Measurements from ENCODE around the gene HOXB5. TPM values are rescaled to one million over a fixed set of nuclear protein-coding genes. Genes with fewer than 3 reads are reported as not detected.

HOXB5 gene
- total and polyA plus RNA-seq, 3 donors from 2014 or later: 0.50 to 1.7 (median 0.71) TPM

GRCh38 chr17:48605409-48605919 lies 11.9 kb upstream of the HOXB5 start:
- Histone ChIP-seq H3K4me3 (no peak overlapping the region), H3K36me3 (ENCODE audit: low read depth, missing control alignments) (no peaks in the 10 kb centered on the region), H3K9me3 (no peaks in the 10 kb centered on the region), H3K27ac (no peak overlapping the region), H3K27me3 (peaks cover 7% of the 10 kb centered on the region), H3K4me1 (peaks cover 9% of the 10 kb centered on the region)
- intact Hi-C loops (cut with DNase I; ENCODE audit: low total_unique reads): no loop called here
- TF ChIP-seq, protein P1, sequence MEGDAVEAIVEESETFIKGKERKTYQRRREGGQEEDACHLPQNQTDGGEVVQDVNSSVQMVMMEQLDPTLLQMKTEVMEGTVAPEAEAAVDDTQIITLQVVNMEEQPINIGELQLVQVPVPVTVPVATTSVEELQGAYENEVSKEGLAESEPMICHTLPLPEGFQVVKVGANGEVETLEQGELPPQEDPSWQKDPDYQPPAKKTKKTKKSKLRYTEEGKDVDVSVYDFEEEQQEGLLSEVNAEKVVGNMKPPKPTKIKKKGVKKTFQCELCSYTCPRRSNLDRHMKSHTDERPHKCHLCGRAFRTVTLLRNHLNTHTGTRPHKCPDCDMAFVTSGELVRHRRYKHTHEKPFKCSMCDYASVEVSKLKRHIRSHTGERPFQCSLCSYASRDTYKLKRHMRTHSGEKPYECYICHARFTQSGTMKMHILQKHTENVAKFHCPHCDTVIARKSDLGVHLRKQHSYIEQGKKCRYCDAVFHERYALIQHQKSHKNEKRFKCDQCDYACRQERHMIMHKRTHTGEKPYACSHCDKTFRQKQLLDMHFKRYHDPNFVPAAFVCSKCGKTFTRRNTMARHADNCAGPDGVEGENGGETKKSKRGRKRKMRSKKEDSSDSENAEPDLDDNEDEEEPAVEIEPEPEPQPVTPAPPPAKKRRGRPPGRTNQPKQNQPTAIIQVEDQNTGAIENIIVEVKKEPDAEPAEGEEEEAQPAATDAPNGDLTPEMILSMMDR (IDR thresholded peaks at IDR 0.05): no peak
- no peak for TF ChIP-seq POLR2A (IDR thresholded peaks at IDR 0.05)
- DNase-seq: no peak
- 20 to 23% methylated on average over 10 of the region's 10 CpGs for WGBS, 2 donors

- TF ChIP-seq POLR2A (IDR thresholded peaks at IDR 0.05): no peak
- TF ChIP-seq, protein P1 (IDR thresholded peaks at IDR 0.05): no peak
- Histone ChIP-seq H3K4me3 (no peak within 1 kb of the TSS), H3K9me3 (no peaks in the 10 kb centered on the region), H3K4me1 (peaks cover 4% of the 10 kb centered on the region), H3K27ac (no peak within 1 kb of the TSS), H3K36me3 (ENCODE audit: low read depth, missing control alignments) (no peaks in the 10 kb centered on the region), H3K27me3 (peaks cover 7% of the 10 kb centered on the region)
- no peak for DNase-seq
- 3 to 5% methylated on average over 16 of the region's 16 CpGs for WGBS, 2 donors
- intact Hi-C loops (cut with DNase I; ENCODE audit: low total_unique reads): no loop called here
Observed at GRCh38 chr17:48604770-48605329, 11.3 kb upstream of the HOXB5 start, which contains the start of gene HOXB6. Gene HOXB6 (minus strand): TSS chr17:48604986. CDS start chr17:48598150, 6,836 bp downstream.

- Histone ChIP-seq H3K36me3 (ENCODE audit: low read depth, missing control alignments) (no peaks in the 10 kb centered on the region), H3K27ac (no peak overlapping the region), H3K27me3 (peaks cover 7% of the 10 kb centered on the region), H3K4me3 (no peak overlapping the region), H3K4me1 (peaks cover 4% of the 10 kb centered on the region), H3K9me3 (no peaks in the 10 kb centered on the region)
- intact Hi-C loops (cut with DNase I; ENCODE audit: low total_unique reads): no loop called here
- 3% methylated on average over 19 to 21 of the region's 21 CpGs for WGBS, 2 donors
- DNase-seq: no peak
- TF ChIP-seq, protein P1 (IDR thresholded peaks at IDR 0.05): no peak
Observed at GRCh38 chr17:48603959-48604769, 10.6 kb upstream of the HOXB5 start.

DNA sequence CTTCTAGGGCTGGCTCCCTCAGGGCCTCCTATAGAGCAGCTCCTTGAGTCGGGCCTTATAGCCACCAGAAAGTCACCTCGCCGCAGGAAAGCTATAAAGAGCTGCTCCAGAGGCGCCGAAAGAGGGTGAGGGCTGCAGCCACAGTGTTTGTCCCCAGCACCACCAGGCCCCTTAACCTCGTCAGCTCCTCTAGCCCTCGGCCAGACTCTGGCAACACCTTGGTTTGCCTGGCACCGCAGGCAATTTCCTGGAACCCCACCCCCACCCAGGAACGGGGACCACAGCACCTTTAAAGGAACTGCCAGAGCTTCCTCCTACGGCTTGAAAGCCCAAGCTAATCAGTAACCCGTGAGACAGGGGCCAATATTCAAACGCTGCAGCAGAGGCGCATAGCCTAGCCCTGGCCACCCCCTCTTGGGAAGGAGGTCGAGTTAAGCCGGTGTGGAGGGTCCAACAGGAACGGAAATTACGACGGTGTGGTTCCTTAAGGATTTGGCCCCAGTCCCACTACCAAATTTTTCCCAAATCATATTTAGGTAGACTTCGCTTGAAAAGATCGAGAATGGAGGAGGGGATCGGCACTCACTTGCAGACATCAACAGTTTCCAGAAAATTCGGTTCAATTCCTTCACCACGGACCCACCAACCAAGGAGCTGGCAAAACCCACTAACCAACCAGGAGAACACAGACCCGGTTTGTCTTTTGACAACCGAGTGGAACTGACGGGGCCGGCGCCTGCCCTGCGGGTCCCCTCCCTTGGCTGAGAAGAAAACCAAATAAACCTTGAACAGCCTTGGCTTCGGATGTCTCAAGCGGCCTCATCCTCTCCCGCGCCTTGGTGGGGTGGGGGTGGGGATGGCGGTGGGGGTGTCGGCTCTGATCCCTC lies 8.2 kb upstream of the HOXB5 start:
- no peak for TF ChIP-seq POLR2A (IDR thresholded peaks at IDR 0.05)
- TF ChIP-seq, protein P1 (IDR thresholded peaks at IDR 0.05): no peak
- H3K4me3 ChIP-seq: no peak overlapping the region
- H3K27me3 ChIP-seq: peaks cover 7% of the 10 kb centered on the region
- no peaks in the 10 kb centered on the region for H3K36me3 ChIP-seq (ENCODE audit: low read depth, missing control alignments)
- DNase-seq: no peak
- peaks cover 4% of the 10 kb centered on the region for H3K4me1 ChIP-seq
- 6 to 10% methylated on average over 9 to 35 of the region's 35 CpGs for WGBS, 2 donors
- H3K27ac ChIP-seq: no peak overlapping the region
- intact Hi-C loops (cut with DNase I; ENCODE audit: low total_unique reads): no loop called here
- no peaks in the 10 kb centered on the region for H3K9me3 ChIP-seq

Measured in testis (tissue), 3 donors.